Left hindlimb (tissue), 1 donor: Measurements from ENCODE around the gene STK17B.

ENCODE experiments used
- DNase-seq: peaks from one replicate; pipeline ENCODE4 v3.0.0-alpha.2; 2018

Gene STK17B

GRCh38 chr2:196153480-196153879 lies 17.9 kb downstream of the STK17B start:
- no peak for DNase-seq

- DNase-seq, result no peak
Observed at GRCh38 chr2:196149948-196150347, 21.4 kb downstream of the STK17B start.

GRCh38 chr2:196148736-196149135 lies 22.6 kb downstream of the STK17B start:
- no peak for DNase-seq

- DNase-seq, result no peak
Observed at GRCh38 chr2:196145256-196145655, 26.1 kb downstream of the STK17B start.

- DNase-seq, result no peak
Observed at GRCh38 chr2:196144513-196145126, 26.8 kb downstream of the STK17B start.

- no peak for DNase-seq
Observed at GRCh38 chr2:196143730-196144131, 27.6 kb downstream of the STK17B start.

- no peak for DNase-seq
Observed at GRCh38 chr2:196142825-196143224, 28.6 kb downstream of the STK17B start.

- DNase-seq, result no peak
Observed at GRCh38 chr2:196140213-196140612, 31.2 kb downstream of the STK17B start.

GRCh38 chr2:196137271-196137670 lies 34.1 kb downstream of the STK17B start:
- no peak for DNase-seq

- DNase-seq, result no peak
Observed at GRCh38 chr2:196136151-196136550, 35.2 kb downstream of the STK17B start.

GRCh38 chr2:196131949-196132925 lies 39.1 kb downstream of the STK17B start:
- no peak for DNase-seq

GRCh38 chr2:196131384-196131937 lies 39.9 kb downstream of the STK17B start:
- no peak for DNase-seq

GRCh38 chr2:196130039-196130825 lies 41.1 kb downstream of the STK17B start:
- DNase-seq, result no peak

- DNase-seq, result no peak
Observed at GRCh38 chr2:196128749-196129148, 42.6 kb downstream of the STK17B start.

- DNase-seq, result no peak
Observed at GRCh38 chr2:196125596-196125995, 45.8 kb downstream of the STK17B start.

- no peak for DNase-seq
Observed at GRCh38 chr2:196123679-196124373, 47.6 kb downstream of the STK17B start.

GRCh38 chr2:196119926-196120325 lies 51.5 kb downstream of the STK17B start:
- no peak for DNase-seq

- no peak for DNase-seq
Observed at GRCh38 chr2:196117214-196117705, 54.1 kb downstream of the STK17B start.

- no peak for DNase-seq
Observed at GRCh38 chr2:196113061-196113974, 58.1 kb downstream of the STK17B start.

GRCh38 chr2:196112418-196113034 lies 58.9 kb downstream of the STK17B start:
- DNase-seq, result no peak

- no peak for DNase-seq
Observed at GRCh38 chr2:196108604-196109003, 62.8 kb downstream of the STK17B start.
